ENCODE measurements around the gene HMGN4. TPM values are rescaled to one million over a fixed set of nuclear protein-coding genes. Genes with fewer than 3 reads are reported as not detected.

HMGN4 gene
- total and polyA plus RNA-seq, 9 of the 15 experiments (the other 6 are each of a cell fraction or from before 2014, with no cell fraction given) = 35.4 to 134 (median 94.1) TPM

DNA sequence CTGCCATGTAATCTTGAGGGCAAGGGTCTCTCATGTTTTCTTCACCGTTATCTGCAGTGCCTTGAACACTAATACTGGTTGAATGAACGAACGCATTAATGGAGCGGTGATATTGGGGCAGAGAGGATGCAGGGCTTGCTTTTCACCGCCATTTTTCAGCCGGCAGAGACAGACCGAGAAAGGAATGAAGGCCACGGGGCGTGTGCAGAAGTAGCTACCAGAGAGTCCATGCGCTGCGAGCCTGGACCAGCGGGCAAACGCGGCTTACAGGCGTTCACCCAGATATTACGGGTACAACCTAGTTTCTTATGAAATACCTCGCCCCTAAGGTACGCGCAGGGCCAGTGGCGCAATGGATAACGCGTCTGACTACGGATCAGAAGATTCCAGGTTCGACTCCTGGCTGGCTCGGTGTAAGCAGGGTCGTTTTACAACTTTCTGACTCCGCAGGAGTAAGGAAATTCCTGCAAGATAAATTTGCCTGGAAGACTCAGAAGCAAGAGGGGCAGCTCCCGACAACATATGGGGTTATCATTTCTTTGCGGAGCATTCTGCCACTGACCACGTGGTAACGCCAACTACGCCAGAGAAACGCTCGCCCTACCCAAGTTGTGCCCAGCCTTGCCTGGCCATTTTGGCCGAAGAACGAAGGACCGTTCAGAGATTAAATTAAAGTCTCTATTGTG, 863 bp upstream of the HMGN4 start (continued):
- TF ChIP-seq ATF6 (CRISPR knock-in tag; IDR thresholded peaks at IDR 0.05) (peak; percentile 73; the same call in 1 of the 2 replicates), ZBTB17 (CRISPR knock-in tag; IDR thresholded peaks at IDR 0.05) (peak; percentile 52; the same call in 1 of the 2 replicates), SIN3A (IDR thresholded peaks at IDR 0.05; ENCODE audit: borderline replicate concordance in 2 of 2, control insufficient read depth in 1 of 2, low read depth in 2 of 2, low read length in 2 of 2) (0 out of 4 replicates have a peak, but pooled peaks of 1 of the 2 experiments have one; percentile 63), RREB1 (CRISPR knock-in tag; IDR thresholded peaks at IDR 0.05) (no peak), SIN3B (IDR thresholded peaks at IDR 0.05; ENCODE audit: low read depth) (no peak), ZKSCAN3 (CRISPR knock-in tag; IDR thresholded peaks at IDR 0.05) (no peak), MTA2 (IDR thresholded peaks at IDR 0.05; ENCODE audit: low read depth) (peak; percentile 12; the same call in 1 of the 2 replicates), HNRNPLL (IDR thresholded peaks at IDR 0.05; ENCODE audit: low read depth, low read length, poor library complexity, severe bottlenecking) (peak; percentile 93), CAMTA2 (CRISPR knock-in tag; conservative IDR thresholded peaks at IDR 0.05) (0 out of 2 replicates have a peak, but pooled peaks have one; percentile 39)
- TF ChIP-seq, protein P1, sequence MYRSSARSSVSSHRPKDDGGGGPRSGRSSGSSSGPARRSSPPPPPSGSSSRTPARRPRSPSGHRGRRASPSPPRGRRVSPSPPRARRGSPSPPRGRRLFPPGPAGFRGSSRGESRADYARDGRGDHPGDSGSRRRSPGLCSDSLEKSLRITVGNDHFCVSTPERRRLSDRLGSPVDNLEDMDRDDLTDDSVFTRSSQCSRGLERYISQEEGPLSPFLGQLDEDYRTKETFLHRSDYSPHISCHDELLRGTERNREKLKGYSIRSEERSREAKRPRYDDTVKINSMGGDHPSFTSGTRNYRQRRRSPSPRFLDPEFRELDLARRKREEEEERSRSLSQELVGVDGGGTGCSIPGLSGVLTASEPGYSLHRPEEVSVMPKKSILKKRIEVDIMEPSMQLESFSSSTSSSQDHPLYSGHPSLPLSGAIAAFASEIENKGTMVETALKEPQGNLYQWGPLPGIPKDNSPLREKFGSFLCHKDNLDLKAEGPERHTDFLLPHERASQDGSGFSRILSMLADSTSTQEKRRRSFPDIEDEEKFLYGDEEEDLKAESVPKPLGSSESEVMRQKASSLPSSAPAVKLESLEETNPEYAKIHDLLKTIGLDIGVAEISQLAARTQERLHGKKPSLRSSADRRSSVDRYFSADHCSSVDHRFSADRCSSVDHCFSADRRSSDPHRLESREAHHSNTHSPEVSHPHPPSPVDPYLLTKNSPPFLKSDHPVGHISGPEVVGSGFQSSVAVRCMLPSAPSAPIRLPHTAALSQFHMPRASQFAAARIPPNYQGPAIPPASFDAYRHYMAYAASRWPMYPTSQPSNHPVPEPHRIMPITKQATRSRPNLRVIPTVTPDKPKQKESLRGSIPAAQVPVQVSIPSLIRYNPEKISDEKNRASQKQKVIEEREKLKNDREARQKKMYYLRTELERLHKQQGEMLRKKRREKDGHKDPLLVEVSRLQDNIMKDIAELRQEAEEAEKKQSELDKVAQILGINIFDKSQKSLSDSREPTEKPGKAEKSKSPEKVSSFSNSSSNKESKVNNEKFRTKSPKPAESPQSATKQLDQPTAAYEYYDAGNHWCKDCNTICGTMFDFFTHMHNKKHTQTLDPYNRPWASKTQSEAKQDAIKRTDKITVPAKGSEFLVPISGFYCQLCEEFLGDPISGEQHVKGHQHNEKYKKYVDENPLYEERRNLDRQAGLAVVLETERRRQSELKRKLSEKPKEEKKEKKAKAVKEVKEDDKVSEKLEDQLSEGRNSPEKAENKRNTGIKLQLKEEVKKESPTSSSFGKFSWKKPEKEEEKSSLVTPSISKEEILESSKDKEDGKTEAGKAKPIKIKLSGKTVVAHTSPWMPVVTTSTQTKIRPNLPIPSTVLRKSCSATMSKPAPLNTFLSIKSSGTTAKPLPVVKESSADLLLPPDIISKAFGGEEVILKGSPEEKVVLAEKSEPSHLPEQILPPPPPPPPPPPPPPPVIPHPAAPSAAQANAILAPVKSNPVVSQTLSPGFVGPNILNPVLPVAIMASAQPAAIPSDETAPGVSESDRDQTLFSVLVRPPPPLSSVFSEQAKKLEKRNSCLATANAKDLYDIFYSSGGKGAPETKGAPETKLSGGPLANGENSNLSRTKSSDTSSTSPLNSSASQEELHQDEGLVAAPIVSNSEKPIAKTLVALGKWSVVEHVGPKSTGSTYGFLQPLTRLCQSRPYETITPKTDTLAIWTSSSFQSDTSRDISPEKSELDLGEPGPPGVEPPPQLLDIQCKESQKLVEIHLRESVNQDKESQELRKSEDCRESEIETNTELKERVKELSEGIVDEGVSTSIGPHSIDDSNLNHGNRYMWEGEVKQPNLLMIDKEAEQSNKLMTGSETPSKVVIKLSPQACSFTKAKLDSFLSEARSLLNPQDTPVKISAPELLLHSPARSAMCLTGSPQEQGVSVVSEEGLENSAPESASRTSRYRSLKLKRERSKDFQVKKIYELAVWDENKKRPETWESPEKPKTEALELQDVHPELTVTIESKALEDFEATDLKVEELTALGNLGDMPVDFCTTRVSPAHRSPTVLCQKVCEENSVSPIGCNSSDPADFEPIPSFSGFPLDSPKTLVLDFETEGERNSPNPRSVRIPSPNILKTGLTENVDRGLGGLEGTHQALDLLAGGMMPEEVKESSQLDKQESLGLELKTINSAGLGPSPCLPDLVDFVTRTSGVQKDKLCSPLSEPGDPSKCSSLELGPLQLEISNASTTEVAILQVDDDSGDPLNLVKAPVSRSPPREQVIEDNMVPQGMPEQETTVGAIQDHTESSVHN (IDR thresholded peaks at IDR 0.05; ENCODE audit: borderline replicate concordance in 1 of 2, low read depth in 1 of 2) = no peak

Data from K562 (cell line).